GM11168 (cell line): ENCODE data around the gene GMIP.

ENCODE experiments used
- in situ Hi-C: fragments of 300-500 bp; cut with MboI; formaldehyde crosslinking; loops from one replicate; pipeline ENCODE4 v1.12.0; 2022; ENCODE audit warnings: low sequenced_read_pairs; ENCODE audit not compliant: unreplicated experiment

Gene GMIP

GRCh38 chr19:19642506-19643157, 825 bp downstream of the GMIP start:
- in situ Hi-C loops: loop anchor here (10.0 kb wide), 1 partner anchor 118 kb away; the partner anchor contains the start of gene YJEFN3

- in situ Hi-C loops: no loop called here
Observed at GRCh38 chr19:19637523-19638251, 5.8 kb downstream of the GMIP start.

GRCh38 chr19:19637186-19637522, 6.3 kb downstream of the GMIP start:
- in situ Hi-C loops: no loop called here

- in situ Hi-C loops: no loop called here
Observed at GRCh38 chr19:19636573-19637185, 6.8 kb downstream of the GMIP start.

- in situ Hi-C loops: no loop called here
Observed at GRCh38 chr19:19635313-19635702, 8.1 kb downstream of the GMIP start.

- in situ Hi-C loops: no loop called here
Observed at GRCh38 chr19:19634516-19635312, 8.7 kb downstream of the GMIP start.

- in situ Hi-C loops: no loop called here
Observed at GRCh38 chr19:19633711-19634515, 9.5 kb downstream of the GMIP start.

GRCh38 chr19:19632661-19633060, 10.8 kb downstream of the GMIP start:
- in situ Hi-C loops: no loop called here

- in situ Hi-C loops: no loop called here
Observed at GRCh38 chr19:19631346-19631745, 12.1 kb downstream of the GMIP start.

- in situ Hi-C loops: no loop called here
Observed at GRCh38 chr19:19630426-19630825, 13.0 kb downstream of the GMIP start.

GRCh38 chr19:19630062-19630414, 13.4 kb downstream of the GMIP start:
- in situ Hi-C loops: no loop called here

- in situ Hi-C loops: no loop called here
Observed at GRCh38 chr19:19628501-19629134, 14.8 kb downstream of the GMIP start.

GRCh38 chr19:19627621-19628500, 15.6 kb downstream of the GMIP start, which contains the start of gene LPAR2:
Gene LPAR2 (minus strand): TSS chr19:19628220. CDS start chr19:19627275, 945 bp downstream.
- in situ Hi-C loops: no loop called here

- in situ Hi-C loops: no loop called here
Observed at GRCh38 chr19:19626516-19627472, 16.7 kb downstream of the GMIP start.

- in situ Hi-C loops: no loop called here
Observed at GRCh38 chr19:19624032-19624570, 19.4 kb downstream of the GMIP start.

GRCh38 chr19:19623383-19623782, 20.1 kb downstream of the GMIP start:
- in situ Hi-C loops: no loop called here

GRCh38 chr19:19619849-19620210, 23.6 kb downstream of the GMIP start:
- in situ Hi-C loops: no loop called here
